Measurements from ENCODE around the gene CLDN15. TPM values are rescaled to one million over a fixed set of nuclear protein-coding genes. Genes with fewer than 3 reads are reported as not detected.

The CLDN15 gene
- total and polyA plus RNA-seq, 5 experiments from 2014 or later = 0.21 to 52.7 (median 3.2) TPM

- Mint-ChIP-seq H3K9me3 (no peaks in the 10 kb centered on the region), H3K36me3 (peaks cover 0 to 24% (median 4%) of the 10 kb centered on the region in 3 donors), H3K4me3 (no peak overlapping the region), H3K4me1 (peaks cover 5 to 43% (median 36%) of the 10 kb centered on the region in 4 donors), H3K27ac (peak overlapping the region in 1 of 10 donors; percentile 21), H3K27me3 (no peaks in the 10 kb centered on the region)
- DNase-seq (no peak), ATAC-seq (no peak)
- POLR2A ChIA-PET = interaction anchor here (0.6 to 1.1 kb wide), 4 partner anchors 10 to 69 kb away, joined by 3 to 4 read pairs (median 3); no protein-coding TSS in a partner anchor
Observed at GRCh38 chr7:101241015-101241363, 3.4 kb upstream of the CLDN15 start.

DNA sequence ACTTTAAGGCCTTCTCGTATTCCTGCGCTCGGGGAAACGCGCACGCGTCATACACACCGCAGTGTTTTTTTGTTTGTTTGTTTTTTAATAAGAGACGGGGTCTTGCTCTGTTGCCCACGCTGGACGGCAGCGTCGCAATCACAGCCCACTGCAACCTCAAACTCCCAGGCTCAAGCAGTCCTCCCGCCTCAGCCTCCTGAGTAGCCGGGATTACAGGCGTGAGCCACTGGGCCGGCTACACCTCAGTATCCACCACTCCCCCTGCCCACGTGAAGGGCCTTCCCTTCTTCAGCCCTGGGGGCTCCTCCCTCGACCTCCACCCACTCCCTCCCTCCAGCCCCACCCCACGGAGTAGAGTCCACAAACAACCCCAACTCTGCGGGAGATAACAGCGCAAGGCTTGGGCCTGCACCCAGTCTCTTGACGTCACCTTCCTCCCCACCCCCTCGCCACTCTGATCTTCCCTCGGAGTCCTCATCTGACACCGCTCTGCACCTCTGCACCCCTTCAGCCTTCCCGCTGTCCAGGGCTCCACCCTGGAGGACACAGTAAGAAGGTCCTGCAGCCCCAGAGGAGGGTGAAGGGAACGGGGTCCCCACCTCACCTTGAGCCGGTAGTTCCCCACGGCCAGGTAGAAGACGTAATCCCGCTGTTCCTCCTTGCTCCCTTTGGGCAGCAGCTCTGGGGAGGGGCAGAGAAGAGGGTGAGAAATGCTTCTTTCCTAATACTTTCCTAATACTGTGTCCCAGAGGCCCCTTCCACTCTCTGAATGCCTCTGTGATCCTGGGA lies 2.8 kb upstream of the CLDN15 start:
- no peaks in the 10 kb centered on the region for H3K9me3 Mint-ChIP-seq
- peaks cover 3 to 37% (median 30%) of the 10 kb centered on the region in 4 donors for H3K4me1 Mint-ChIP-seq
- H3K36me3 Mint-ChIP-seq = peaks cover 0 to 24% (median 4%) of the 10 kb centered on the region in 3 donors
- POLR2A ChIA-PET = interaction anchor here (0.8 to 1.1 kb wide), 2 partner anchors 11 to 60 kb away, joined by 3 to 4 read pairs; no protein-coding TSS in a partner anchor
- H3K27ac Mint-ChIP-seq = peak overlapping the region in 1 of 10 donors; percentile 33
- H3K4me3 Mint-ChIP-seq = no peak overlapping the region
- H3K27me3 Mint-ChIP-seq = no peaks in the 10 kb centered on the region
- DNase-seq (no peak), ATAC-seq (no peak)

- Mint-ChIP-seq H3K27me3 (no peaks in the 10 kb centered on the region), H3K4me3 (no peak overlapping the region), H3K27ac (no peak overlapping the region), H3K4me1 (peaks cover 3 to 33% (median 25%) of the 10 kb centered on the region in 4 donors), H3K36me3 (peaks cover 0 to 24% (median 4%) of the 10 kb centered on the region in 3 donors), H3K9me3 (no peaks in the 10 kb centered on the region)
- ATAC-seq (no peak), DNase-seq (no peak)
- POLR2A ChIA-PET = no interaction called here
Observed at GRCh38 chr7:101239951-101240220, 2.3 kb upstream of the CLDN15 start.

- peaks cover 2 to 33% (median 21%) of the 10 kb centered on the region in 4 donors for H3K4me1 Mint-ChIP-seq
- H3K27ac Mint-ChIP-seq = peak overlapping the region in 1 of 10 donors; percentile 48
- DNase-seq = no peak
- no peak overlapping the region for H3K4me3 Mint-ChIP-seq
- POLR2A ChIA-PET = no interaction called here
- no peaks in the 10 kb centered on the region for H3K27me3 Mint-ChIP-seq
- H3K9me3 Mint-ChIP-seq = no peaks in the 10 kb centered on the region
- no peak for ATAC-seq
- H3K36me3 Mint-ChIP-seq = peaks cover 0 to 24% (median 4%) of the 10 kb centered on the region in 3 donors
Observed at GRCh38 chr7:101239191-101239950, 1.8 kb upstream of the CLDN15 start.

DNA sequence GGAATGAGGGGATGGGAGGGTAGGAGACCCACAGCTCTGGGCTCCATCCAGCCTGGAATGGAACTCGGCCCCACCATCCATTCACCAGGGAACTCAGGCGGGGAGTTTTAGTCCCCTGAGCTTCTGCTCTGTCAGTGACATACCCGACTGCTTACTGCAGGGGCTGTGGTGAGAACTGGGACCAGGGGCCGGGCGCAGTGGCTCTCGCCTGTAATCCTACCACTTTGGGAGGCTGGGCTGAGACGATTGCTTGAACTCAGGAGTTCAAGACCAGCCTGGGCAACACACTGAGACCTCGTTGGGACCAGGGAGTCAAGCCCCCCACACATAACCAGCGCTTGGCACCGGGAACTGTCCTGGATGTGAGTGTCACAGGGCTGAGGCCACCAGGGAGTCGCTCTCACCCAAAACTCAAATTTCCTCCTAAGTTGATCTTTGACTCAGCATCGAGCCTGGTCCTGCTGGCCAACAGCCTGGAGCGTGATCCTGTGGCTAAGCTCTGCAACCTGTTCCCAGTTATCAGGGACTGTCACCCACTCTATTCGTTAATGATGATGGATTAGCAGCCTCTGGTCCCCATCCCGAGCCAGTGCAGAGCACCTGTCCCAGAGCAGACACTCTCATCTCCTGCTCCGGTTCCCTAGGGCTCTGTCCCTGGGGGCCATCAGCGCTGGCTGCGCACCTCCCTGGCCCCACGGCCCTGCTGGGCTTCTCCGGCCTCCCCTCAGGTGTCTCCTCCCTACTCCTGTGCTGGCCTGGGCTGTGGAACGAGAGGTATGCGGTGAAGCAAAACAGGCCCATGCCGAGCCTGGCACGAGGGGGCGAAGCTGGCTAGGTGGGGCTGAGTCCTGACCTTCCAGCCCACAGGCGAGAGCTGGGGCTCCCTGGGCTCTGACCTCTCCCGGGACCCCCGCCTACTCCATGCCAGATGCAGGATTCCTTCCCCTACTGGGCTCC lies 902 bp upstream of the CLDN15 start:
- POLR2A ChIA-PET = no interaction called here
- H3K4me1 Mint-ChIP-seq = peaks cover 2 to 26% (median 12%) of the 10 kb centered on the region in 4 donors
- no peak overlapping the region for H3K27ac Mint-ChIP-seq
- peaks cover 0 to 24% (median 4%) of the 10 kb centered on the region in 3 donors for H3K36me3 Mint-ChIP-seq
- no peaks in the 10 kb centered on the region for H3K27me3 Mint-ChIP-seq
- DNase-seq (peak in 1 of 10 donors; percentile 43), ATAC-seq (no peak)
- no peak overlapping the region for H3K4me3 Mint-ChIP-seq
- no peaks in the 10 kb centered on the region for H3K9me3 Mint-ChIP-seq

DNA sequence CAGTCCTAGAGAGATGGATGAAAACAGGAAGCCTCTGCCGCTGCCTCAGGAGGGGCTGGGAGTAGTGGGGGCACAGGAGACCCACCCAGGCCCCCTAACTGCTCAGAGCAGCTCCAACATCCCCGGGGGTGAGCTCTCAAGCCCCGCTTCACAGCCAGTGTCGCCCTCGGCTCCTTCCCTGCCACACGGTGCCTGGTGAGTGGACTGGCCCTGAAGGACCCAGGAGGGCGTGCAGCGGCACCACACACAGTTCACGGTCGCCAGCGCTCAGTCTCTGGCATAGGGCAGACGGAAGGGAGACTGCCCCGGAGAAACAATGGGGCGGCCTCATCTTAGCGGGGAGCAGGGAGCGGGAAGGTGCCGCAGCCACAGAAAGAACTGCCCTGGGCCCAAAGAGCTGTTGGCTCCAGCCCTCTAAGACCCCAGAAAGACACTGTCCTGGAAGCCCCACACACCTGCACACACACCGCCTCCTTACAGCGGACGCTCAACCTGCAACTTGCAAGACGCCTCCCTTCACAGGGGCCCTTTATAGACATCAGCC lies 1.2 kb downstream of the CLDN15 start:
- H3K4me3 Mint-ChIP-seq = no peak overlapping the region
- POLR2A ChIA-PET = no interaction called here
- peaks cover 0 to 27% (median 4%) of the 10 kb centered on the region in 3 donors for H3K36me3 Mint-ChIP-seq
- ATAC-seq = no peak
- DNase-seq = peak in 1 of 10 donors; percentile 57
- no peaks in the 10 kb centered on the region for H3K27me3 Mint-ChIP-seq
- H3K9me3 Mint-ChIP-seq = no peaks in the 10 kb centered on the region
- peaks cover 3 to 12% (median 6%) of the 10 kb centered on the region in 4 donors for H3K4me1 Mint-ChIP-seq
- no peak overlapping the region for H3K27ac Mint-ChIP-seq

DNA sequence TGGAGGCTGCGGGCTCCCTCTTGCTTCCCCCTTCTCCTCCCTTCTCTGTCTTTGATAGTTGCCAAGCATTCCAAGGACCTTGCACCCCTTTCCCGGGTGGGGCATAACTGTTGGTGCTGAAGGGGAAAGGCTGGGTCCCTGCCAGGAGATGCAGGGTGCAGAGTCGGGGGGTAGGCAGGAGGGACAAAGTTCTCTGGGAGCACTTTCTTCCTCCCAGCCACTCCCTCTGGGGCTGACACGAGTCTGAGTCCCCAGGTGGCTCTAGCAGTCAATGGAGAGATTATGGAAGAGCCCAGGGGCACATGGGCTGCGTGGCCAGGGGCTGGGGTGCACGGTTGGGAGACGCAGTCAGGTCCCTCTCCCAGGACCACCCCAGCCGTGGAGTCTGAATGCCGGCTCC lies 2.1 kb downstream of the CLDN15 start:
- Mint-ChIP-seq H3K4me1 (peaks cover 2 to 13% (median 5%) of the 10 kb centered on the region in 4 donors), H3K4me3 (no peak overlapping the region), H3K27ac (no peak overlapping the region), H3K9me3 (no peaks in the 10 kb centered on the region), H3K36me3 (peaks cover 0 to 28% (median 4%) of the 10 kb centered on the region in 3 donors), H3K27me3 (no peaks in the 10 kb centered on the region)
- ATAC-seq (no peak), DNase-seq (peak in 1 of 10 donors; percentile 55)
- POLR2A ChIA-PET = interaction anchor here (2.5 kb wide), 1 partner anchor 8 kb away, joined by 7 read pairs; no protein-coding TSS in a partner anchor

DNA sequence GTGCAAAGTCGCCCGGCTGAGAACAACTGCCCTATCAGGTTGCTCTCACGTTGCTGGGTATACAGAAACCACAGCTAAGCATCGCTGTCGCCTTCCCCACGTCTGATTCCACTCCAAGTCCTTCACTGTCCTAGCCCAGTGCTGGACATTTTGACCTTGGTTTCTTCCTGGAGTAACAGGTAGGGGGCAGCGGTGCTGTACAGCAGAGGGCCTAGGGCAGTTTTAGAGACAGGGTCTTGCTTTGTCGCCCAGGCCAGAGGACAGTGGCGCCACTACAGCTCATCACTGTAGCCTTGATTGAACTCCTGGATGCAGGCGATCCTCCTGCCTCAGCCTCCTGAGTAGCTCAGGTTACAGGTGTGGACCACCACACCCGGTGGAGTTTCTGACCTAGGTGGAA lies 2.6 kb downstream of the CLDN15 start:
- no peaks in the 10 kb centered on the region for H3K27me3 Mint-ChIP-seq
- H3K27ac Mint-ChIP-seq = peak overlapping the region in 1 of 10 donors; percentile 70
- peaks cover 2 to 11% (median 8%) of the 10 kb centered on the region in 4 donors for H3K4me1 Mint-ChIP-seq
- POLR2A ChIA-PET = interaction anchor here (1.3 to 2.5 kb wide), 2 partner anchors 9 to 17 kb away, joined by 3 to 7 read pairs; partner anchors contain the start of genes PLOD3 and ZNHIT1
- no peak overlapping the region for H3K4me3 Mint-ChIP-seq
- H3K9me3 Mint-ChIP-seq = no peaks in the 10 kb centered on the region
- ATAC-seq = no peak
- peak in 1 of 10 donors; percentile 54 for DNase-seq
- H3K36me3 Mint-ChIP-seq = peaks cover 0 to 26% (median under 1%) of the 10 kb centered on the region in 3 donors

- H3K27ac Mint-ChIP-seq = peak overlapping the region in 2 of 10 donors; percentile 43 to 70
- no peaks in the 10 kb centered on the region for H3K9me3 Mint-ChIP-seq
- POLR2A ChIA-PET = interaction anchor here (1.3 to 2.5 kb wide), 2 partner anchors 9 to 17 kb away, joined by 3 to 7 read pairs; partner anchors contain the start of genes PLOD3 and ZNHIT1
- peaks cover 2 to 12% (median 8%) of the 10 kb centered on the region in 4 donors for H3K4me1 Mint-ChIP-seq
- no peak for ATAC-seq
- no peaks in the 10 kb centered on the region for H3K27me3 Mint-ChIP-seq
- H3K36me3 Mint-ChIP-seq = peaks cover 0 to 26% (median 0%) of the 10 kb centered on the region in 3 donors
- no peak overlapping the region for H3K4me3 Mint-ChIP-seq
- DNase-seq = peak in 1 of 10 donors; percentile 32
Observed at GRCh38 chr7:101234636-101235035, 3.0 kb downstream of the CLDN15 start.

DNA sequence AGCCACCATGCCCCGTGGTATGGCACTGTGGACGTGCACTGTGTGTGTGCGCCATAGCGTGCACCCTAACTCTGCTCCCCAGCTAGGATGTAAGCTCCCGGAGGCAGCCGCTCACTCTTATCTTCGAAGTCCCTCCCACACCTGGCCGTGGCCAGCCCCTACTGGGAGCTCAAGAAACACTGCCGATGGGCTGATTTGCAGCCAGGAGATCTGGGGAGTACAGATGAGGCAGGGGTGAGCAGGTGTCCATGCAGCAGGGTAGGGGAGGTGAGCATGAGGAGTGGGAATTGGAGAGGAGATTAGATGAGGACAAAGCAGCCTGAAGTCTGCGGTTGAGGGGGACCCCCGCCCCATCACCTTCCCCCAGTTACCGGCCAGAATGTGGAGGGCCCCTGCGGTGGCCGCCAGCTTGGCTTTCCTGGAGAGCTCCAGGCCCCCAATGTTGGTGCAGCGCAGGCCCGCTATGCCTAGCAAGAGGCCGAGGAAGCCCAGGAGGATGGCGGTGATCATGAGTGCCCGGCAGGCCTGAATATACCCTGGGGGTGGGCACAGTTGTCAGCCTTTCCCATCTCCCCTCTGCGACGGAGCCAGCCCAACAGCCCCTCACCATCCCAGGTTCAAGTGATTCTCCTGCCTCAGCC lies 3.6 kb downstream of the CLDN15 start:
- Mint-ChIP-seq H3K4me1 (peaks cover 2 to 12% (median 8%) of the 10 kb centered on the region in 4 donors), H3K4me3 (no peak overlapping the region), H3K9me3 (no peaks in the 10 kb centered on the region), H3K27me3 (no peaks in the 10 kb centered on the region), H3K36me3 (peaks cover 0 to 26% (median 0%) of the 10 kb centered on the region in 3 donors), H3K27ac (peak overlapping the region in 1 of 10 donors; percentile 70)
- DNase-seq = peak in 1 of 10 donors; percentile 45
- POLR2A ChIA-PET = interaction anchor here (1.3 to 2.5 kb wide), 2 partner anchors 10 to 16 kb away, joined by 3 to 7 read pairs; partner anchors contain the start of genes PLOD3 and ZNHIT1
- no peak for ATAC-seq

GRCh38 chr7:101232141-101232850 lies 5.3 kb downstream of the CLDN15 start:
- H3K27ac Mint-ChIP-seq = peak overlapping the region in 1 of 10 donors; percentile 79
- no peak overlapping the region for H3K4me3 Mint-ChIP-seq
- no peak for ATAC-seq
- peaks cover 2 to 8% (median 7%) of the 10 kb centered on the region in 4 donors for H3K4me1 Mint-ChIP-seq
- peak in 1 of 10 donors; percentile 57 for DNase-seq
- POLR2A ChIA-PET = no interaction called here
- H3K36me3 Mint-ChIP-seq = peaks cover 0 to 36% (median 0%) of the 10 kb centered on the region in 3 donors
- H3K27me3 Mint-ChIP-seq = no peaks in the 10 kb centered on the region
- no peaks in the 10 kb centered on the region for H3K9me3 Mint-ChIP-seq

Data from naive thymus-derived CD8-positive, alpha-beta T cell (primary cell).